NK-92 treated with Interleukin-12 subunit alpha and Interleukin-12 subunit beta, amount 100 ng/mL, for 24 hours (cell line): ENCODE measurements around the gene RBPJ.

Experiments used
- DNase-seq: peaks from one replicate; lab custom pipeline; 2025; lab: John Stamatoyannopoulos, UW

The RBPJ gene

GRCh38 chr4:26320538-26321372, at the start of gene RBPJ:
Gene RBPJ, plus strand, starts transcription at chr4:26321014. Its CDS starts 15 bp downstream, at chr4:26321029.
- DNase-seq, result peak; percentile 79

GRCh38 chr4:26271703-26272102, 49.1 kb upstream of the RBPJ start:
- DNase-seq, result no peak

- DNase-seq, result no peak
Observed at GRCh38 chr4:26272654-26273615, 47.9 kb upstream of the RBPJ start.

- DNase-seq, result no peak
Observed at GRCh38 chr4:26273616-26273980, 47.2 kb upstream of the RBPJ start.

DNA sequence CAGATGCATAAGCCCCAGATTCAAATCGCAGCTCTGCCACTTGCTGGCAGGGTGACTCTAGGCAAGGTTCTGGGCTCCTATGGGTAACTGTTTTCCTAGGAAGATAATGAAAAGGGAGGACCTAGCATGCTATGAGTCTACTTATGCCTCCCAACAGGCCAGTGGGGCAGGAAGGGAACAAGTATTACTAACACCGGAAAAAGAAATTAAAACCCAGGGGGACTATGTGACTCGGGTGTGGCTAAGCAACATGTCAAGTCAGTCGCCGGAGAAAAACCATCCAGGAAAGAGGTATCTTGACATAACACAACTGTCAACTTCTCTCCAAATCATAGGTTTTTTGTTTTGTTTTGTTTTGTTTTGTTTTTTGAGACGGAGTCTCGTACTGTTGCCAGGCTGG, 45.5 kb upstream of the RBPJ start:
- DNase-seq, result no peak

DNA sequence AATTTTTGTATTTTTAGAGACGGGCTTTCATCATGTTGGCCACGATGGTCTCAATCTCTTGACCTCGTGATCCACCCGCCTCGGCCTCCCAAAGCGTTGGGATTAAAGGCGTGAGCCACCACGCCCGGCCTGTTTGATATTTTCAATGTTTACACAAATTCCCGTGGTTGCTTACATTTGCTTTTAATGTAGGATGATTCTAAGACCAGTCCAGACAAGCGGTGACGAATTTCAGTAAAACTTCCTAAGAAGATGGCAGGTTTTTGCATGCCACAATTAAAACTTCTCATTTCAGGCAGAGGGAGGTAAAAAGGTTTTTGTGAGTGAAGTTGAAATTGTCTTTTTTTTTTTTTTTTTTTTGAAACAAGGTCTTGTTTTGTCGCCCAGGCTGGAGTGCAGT, 41.4 kb upstream of the RBPJ start:
- no peak for DNase-seq

- no peak for DNase-seq
Observed at GRCh38 chr4:26281881-26282280, 38.9 kb upstream of the RBPJ start.

DNA sequence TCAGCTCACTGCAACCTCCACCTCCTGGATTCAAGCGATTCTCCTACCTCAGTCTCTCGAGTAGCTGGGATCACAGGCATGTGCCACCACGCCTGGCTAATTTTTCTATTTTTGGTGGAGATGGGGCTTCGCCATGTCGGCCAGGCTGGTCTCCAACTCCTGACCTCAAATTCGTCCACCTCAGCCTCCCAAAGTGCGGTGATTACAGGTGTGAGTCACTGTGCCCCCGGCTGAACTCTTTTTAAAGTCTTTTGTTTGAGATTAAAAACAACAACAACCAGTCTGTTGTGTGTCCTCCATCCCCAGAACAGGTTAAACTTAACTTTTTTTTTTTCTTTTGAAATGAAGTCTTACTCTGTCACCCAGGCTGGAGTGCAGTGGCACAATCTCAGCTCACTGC, 36.3 kb upstream of the RBPJ start:
- no peak for DNase-seq

GRCh38 chr4:26285272-26285671, 35.5 kb upstream of the RBPJ start:
- DNase-seq, result no peak

DNA sequence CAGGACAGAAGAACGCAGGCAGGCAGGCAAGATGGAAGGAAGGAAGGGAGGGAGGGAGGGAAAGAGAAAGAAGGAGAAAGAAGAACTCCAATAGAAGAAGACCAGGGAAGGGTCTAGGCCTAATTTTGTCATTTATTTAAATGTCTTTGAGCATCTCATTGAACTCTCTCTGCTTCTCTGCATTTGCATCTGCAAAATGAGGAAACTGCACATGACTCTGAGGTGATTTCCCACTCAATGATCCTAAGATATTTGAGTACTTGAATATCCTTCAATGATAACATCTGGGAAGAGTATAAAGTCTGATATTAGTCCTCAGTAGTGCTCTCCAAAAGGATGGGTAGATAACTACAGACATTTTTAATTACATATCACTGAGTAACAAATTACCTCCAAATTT, 33.1 kb upstream of the RBPJ start:
- no peak for DNase-seq

DNA sequence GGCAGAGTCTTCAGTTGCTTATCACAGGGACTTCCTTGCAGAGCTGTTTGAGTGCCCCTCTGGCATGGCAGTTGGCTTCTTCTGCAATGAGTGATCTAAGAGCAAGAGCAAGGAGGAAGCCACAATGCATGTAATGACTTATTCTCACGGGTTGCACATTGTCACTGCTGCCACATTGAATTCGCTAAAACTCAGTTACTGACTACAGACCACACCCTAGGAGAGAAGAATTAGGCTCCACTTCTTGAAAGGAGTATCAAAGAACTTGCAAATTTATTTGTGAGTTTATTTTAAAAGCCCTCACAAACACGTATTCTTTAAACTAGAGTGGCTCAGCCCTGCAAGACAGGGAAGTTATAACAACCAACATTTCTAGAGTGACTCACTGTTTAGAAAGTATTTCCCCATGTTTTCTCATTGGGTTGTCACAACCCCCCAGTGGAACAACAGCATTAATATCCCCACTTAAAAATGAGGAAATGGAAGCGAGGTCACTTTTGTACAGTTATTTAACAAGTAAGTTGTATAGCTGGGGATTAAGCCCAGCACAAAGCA, 32.4 kb upstream of the RBPJ start:
- DNase-seq, result no peak

DNA sequence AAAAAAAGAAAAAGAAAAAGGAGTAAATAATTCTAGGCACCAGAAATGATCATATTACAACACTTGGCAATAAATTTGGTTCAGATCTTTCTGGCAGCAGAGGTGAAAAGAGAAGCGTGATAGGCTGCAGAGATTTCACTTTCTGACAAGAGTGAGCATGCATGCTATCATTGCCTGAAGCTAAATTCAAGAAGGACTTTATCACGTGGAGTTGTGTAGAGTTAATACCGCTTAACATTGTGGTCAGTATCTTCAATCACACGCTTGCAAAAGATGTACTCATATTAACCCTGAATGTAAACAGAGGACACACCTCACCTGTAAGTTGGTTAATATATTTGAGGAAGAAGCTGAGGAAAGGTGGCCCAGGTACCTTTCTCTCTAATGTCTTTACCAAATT, 31.4 kb upstream of the RBPJ start:
- DNase-seq, result no peak

DNA sequence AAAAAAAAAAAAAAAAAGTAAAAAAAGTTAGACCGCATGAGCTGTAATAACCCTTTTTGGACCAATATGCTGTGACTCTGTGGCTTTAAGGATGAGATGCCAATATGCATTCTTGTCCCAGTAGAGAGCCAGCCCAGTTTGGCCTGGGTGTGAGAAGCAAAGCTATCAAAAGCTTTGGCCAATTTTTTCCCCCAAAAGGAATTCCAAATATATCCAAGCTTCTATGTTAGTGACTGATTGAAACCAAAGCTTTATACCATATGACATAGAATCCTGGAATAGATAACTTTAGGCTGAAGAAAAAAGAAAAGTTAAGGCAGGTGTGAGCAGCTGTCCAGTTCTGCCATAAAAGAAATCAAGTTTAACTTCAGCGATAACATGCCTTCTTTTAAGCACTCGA, 30.5 kb upstream of the RBPJ start:
- no peak for DNase-seq

GRCh38 chr4:26294904-26295303, 25.9 kb upstream of the RBPJ start:
- no peak for DNase-seq

DNA sequence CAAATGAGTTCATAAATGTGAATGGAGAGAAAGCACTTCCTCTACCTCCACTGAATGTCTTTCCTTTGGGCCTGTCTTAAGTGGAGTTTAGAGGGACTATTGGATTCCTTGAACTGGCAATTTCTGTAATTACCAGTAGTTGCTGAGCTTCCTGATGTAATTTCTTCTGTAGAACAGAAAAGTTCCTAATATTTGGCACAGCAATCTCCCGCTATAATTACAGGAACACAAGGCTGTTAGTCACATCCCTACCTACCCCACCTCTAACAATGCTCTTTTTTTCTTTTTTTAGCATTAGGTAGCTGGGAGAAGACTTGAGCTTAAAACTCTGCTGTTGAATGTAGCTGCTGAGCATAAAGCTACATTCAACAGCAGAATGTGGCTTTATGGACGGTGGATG, 24.8 kb upstream of the RBPJ start:
- no peak for DNase-seq

DNA sequence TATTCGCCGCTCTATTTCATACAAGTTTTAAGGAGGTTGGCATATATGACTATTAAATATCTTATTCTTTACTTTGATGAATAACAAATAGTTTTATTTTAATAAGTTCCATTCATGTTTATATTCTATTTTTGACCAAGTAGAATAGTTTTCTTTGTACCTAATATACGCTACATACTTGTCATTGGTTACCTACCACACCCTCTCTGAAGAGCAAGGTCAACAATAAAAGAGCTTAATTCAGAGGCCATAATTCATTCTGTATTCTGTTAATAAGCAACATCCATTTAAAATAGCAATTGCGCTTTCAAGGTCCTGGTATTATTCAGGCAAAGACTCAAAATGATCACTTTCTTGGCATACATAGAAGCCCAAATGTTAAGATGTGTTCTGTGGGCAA, 24.3 kb upstream of the RBPJ start:
- DNase-seq, result no peak

GRCh38 chr4:26297219-26297618, 23.6 kb upstream of the RBPJ start:
- DNase-seq, result no peak

DNA sequence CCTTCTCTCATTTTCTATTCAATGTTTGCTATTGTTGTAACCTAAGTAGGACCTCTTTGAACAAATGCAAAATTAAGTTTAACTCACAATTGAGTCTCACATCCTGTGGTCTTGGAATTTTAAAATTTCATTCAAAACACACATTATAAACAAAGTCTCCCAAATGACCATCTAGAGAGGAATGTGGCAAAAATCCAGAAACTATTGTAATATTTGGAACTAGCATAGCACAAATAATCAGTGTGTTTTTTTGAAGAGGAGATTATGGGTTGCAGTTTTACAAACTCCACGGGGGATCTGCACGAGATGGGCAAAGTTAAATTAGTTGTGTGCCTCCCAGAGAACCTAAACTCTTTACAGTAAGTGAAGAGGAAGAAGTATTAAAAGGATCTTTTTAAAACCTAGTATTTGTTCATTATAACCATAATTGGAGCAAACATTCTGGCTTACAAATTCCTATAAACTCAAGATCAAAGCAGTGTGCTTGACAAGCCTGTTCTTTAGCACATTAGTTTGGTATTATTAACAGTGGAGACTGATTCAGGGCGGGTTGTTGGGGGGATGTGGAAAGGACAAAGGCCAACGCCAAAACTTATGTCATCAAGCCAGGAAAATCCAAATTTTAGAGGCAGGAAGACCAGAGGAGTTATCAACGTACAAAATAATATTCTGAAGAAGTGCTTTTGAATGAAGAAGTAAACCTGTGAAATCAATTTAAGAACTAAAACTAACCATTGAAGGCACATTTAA, 22.4 kb upstream of the RBPJ start:
- no peak for DNase-seq

- DNase-seq, result no peak
Observed at GRCh38 chr4:26299254-26299882, 21.4 kb upstream of the RBPJ start.

DNA sequence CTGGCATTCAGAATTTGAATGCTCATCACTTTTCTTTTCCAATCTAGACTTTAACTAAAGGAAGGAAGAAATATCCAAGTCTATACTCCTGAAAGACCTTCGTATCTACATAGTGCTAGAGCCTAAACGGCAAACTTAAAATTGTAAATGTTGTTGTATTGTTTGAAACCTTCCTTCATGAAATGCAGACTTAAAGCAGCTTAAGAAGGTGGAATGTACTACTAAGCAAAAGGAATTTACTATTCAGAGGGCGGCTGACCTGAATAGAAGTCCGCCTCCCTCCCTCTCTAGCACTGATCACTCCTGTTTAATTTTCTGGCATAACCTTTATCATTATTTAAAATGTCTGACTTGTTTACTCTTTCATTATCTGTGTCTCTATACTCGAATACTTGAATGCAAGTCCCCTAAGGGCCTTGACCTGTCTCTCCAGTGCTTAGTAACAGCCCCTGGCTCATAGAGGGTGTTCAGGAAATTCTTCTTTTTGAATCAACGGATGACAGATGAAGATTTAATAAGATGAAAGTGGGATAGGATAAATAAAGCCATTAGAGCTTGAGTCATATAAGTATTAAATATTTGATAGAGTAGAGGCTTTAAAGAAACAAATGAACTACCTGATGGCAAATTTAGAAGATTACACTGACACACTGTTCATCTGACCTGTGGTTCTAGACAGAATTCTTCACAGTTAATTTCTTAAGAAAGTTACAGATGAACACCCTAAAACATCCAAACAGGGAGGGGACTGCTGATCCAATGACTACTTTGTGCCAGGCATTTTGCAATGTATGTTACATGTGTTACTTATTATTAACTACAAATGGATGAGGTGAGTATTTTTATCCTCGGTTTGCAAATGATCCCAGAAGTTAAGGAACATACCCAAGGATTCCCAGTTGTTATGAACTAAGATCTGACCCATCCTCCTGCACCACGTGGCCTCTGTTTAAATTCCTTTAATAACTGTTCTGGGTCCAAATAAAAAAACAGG, 20.2 kb upstream of the RBPJ start:
- DNase-seq, result no peak
